CD4-positive, alpha-beta T cell treated with Interleukin-21 for 1 hour (primary cell): ENCODE results near the gene GOLGA6L4.
"Not testable (repeated sequence)": the region's sequence is repeated elsewhere in the genome, so short reads cannot be mapped to it uniquely, and the experiment has no call there.

Source experiments
- DNase-seq: peaks from one replicate; pipeline ENCODE4 v3.0.0-alpha.2; 2020

GOLGA6L4 gene

GRCh38 chr15:84235573-84235972, at the start of gene GOLGA6L4:
Gene GOLGA6L4, plus strand, starts transcription at chr15:84235773. Its CDS starts 62 bp downstream, at chr15:84235835.
- DNase-seq: not testable (repeated sequence)

- not testable (repeated sequence) for DNase-seq
Observed at GRCh38 chr15:84192982-84193381, 42.6 kb upstream of the GOLGA6L4 start.

- DNase-seq: not testable (repeated sequence)
Observed at GRCh38 chr15:84195603-84196002, 40.0 kb upstream of the GOLGA6L4 start.

GRCh38 chr15:84196530-84197188, 38.9 kb upstream of the GOLGA6L4 start:
- DNase-seq: not testable (repeated sequence)

GRCh38 chr15:84199865-84200264, 35.7 kb upstream of the GOLGA6L4 start:
- DNase-seq: not testable (repeated sequence)

- DNase-seq: peak; percentile 0
Observed at GRCh38 chr15:84246441-84246840, 10.9 kb downstream of the GOLGA6L4 start.
